NCI-H526 (cell line): ENCODE measurements around the gene PATJ.
"Not testable (repeated sequence)": the region's sequence is repeated elsewhere in the genome, so short reads cannot be mapped to it uniquely, and the experiment has no call there.

Experiments used
- DNase-seq, 2 experiments: peaks; one replicate each; lab custom pipeline; 2025; lab: John Stamatoyannopoulos, UW

PATJ gene

GRCh38 chr1:61743716-61744580 is 1.7 kb downstream of the PATJ start:
- no peak for DNase-seq

DNA sequence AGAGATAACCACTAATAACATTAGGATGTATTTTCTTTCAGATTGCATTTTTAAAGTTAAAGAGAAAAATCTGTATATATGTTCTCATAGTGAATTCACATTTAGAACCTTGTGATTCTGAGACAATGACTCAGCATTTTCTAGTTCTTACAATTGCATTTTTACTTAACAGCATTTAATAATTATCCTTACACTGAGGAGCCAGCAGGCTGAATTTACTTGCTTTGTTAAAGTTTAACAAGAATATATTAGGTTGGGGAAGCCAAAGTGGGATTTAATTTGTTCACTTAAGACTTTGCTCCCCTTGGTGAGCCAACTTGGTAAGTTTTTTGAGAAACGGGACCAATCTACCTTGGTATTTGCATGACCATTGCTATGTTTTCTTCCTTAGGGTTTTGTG is 4.5 kb downstream of the PATJ start:
- DNase-seq: no peak

DNA sequence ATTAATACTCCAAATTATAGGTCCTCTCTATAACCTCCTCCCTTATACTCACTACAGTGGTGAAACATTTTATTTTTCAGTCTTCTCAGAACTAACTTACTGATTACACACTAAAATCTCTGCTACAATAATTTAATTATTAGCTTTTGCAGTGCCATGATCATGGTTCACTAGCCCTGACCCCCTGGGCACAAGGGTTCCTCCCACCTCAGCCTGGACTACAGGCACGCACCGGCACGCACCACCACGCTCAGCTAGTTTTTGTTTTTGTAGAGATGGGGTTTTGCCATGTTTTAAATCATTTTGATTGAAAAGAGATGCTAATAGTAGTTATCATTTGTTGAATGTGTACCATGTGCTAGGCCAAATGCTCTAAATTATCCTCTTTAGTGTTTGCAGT is 6.3 kb downstream of the PATJ start:
- no peak for DNase-seq

DNA sequence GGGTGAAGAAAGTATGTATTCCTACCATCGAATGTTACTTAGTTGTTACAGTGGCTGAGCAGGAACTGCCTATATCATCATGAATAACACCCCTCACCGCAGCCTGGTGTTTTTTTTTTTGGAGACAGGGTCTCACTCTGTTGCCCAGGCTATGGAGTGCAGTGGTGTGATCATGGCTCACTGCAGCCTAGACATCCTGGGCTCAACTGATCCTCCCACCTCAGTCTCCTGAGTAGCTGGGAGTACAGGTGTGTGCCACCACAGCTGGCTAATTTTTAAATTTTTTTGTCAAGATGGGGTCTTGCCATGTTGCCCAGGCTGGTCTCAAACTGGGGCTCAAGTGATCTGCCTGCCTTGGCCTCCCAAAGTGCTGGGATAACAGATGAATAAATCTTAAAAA is 7.3 kb downstream of the PATJ start:
- no peak for DNase-seq

DNA sequence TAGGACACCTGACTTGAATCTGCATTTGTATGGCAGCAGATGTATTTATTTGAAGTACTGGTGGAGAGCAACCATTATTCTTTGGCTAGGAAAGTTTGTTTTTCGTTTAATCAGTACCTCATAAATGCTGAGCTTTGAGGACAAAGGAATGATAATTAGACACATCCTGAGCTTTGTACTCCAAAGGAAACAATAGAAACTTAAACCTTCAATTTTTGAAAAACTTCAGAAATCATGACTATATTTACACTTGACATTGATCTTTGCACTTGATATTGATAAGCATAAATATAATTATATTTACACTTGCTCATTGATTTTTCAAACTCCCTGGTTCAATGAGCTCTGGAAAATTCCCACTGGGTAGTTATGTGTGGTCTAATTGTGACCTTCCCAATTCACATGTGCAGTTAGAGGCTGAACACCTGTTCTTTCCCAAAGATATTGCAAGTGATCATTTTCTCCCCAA is 10.7 kb downstream of the PATJ start:
- no peak for DNase-seq

DNA sequence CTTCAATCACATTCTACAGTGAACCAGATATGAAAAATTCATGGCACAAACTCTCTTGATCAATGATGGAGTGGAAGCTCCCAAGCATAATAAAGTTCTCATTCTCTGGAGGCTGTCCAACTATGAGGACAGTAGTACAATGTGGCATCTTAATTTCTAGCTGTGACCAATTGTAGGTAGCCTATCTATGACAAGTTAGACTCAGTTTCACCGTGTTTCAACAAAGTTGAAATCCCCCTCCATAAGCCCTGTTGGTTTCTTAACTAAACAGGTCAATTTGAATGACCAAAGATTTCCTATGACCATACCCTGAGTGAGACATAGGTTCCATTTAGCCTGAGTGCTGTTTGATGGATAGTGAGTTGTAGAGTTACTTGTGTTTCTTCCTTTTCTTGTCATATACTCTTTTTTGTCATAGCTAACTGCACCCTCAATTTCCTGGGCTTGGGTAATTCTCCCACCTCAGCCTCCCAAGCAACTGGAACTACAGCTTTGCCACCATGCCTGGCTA is 11.8 kb downstream of the PATJ start:
- no peak for DNase-seq

- DNase-seq: no peak
These were observed 12.3 kb downstream of the PATJ start for GRCh38 chr1:61754545-61754944.

DNA sequence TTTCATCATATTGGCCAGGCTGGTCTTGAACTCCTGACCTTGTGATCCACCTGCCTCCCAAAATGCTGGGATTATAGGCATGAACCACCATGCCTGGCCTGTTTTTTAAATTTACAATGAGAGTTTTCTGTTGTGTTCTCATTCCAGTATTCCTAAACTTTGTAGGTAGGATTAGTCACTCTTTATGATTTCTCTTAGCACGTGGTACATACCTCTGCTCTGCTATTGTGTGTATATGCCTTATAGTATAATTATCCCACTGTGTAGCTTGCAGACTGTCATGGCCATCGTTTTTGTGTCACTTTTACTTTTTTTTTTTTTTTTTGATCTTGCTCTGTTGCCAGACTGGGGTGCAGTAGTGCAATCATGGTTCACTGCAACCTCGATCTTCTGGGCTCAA is 14.5 kb downstream of the PATJ start:
- DNase-seq: no peak

- no peak for DNase-seq
These were observed 15.7 kb downstream of the PATJ start for GRCh38 chr1:61757950-61758349.

DNA sequence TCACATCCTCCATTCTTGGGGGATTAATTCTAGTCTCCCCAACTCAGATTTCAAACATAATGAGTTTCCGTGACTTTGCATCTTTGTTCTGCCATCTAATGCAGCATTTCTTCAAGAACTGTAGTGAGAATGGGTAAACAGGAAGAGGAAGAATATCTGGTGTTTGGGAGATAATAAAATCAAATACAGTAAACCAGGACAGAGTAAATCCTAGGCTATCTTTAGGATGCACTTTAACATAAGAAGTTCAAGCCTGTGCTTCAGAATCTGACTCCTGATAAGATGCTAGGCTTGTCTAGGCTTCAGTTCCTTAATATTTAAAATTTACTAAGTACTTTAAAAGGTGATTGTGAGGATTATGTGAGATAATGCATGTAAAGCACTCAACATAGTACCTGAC is 27.9 kb downstream of the PATJ start:
- no peak for DNase-seq

DNA sequence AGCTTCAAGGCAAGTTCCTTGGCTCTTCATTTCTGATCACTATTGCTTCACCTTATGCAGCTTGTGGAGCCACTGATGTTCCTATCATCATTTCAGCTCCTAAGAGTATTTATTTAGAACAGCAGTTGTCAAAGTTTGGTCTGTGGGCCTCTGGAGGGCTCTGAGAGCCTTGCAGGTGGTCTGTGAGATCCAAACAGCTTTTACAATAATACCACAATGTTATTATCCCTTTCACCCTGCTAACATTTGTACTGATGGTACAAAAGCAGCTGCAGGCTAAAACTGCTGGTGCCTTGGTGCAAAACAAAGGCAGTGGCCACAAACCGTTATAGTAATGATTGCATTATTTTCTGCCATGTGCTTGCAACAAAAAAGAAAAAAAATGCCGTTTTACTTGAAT is 33.8 kb downstream of the PATJ start:
- no peak for DNase-seq

GRCh38 chr1:61779231-61779630 is 37.0 kb downstream of the PATJ start:
- no peak for DNase-seq

- no peak for DNase-seq
These were observed 38.9 kb downstream of the PATJ start for GRCh38 chr1:61781151-61781550.

DNA sequence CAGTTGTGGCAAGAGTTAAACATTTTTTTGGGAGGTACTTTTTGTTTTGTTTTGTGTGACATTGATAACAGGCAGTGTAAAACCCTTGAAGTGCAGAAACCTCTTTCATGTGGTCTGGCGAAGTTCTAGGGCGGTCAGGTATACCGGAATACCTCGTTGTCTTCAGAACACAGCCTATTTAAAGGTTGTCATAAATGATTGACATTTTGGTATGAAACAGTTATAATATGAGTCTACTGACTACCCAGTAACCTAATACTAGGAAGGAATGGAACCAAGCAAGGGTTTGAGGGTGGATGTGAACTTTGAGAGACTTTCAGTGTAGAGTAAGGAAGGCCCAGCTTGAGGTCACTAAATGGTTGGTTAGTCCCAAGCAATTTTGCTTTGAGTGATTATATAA is 40.5 kb downstream of the PATJ start:
- DNase-seq: no peak

- DNase-seq: no peak
These were observed 42.4 kb downstream of the PATJ start for GRCh38 chr1:61784726-61785125.

GRCh38 chr1:61790837-61791236 is 48.6 kb downstream of the PATJ start:
- DNase-seq: no peak

DNA sequence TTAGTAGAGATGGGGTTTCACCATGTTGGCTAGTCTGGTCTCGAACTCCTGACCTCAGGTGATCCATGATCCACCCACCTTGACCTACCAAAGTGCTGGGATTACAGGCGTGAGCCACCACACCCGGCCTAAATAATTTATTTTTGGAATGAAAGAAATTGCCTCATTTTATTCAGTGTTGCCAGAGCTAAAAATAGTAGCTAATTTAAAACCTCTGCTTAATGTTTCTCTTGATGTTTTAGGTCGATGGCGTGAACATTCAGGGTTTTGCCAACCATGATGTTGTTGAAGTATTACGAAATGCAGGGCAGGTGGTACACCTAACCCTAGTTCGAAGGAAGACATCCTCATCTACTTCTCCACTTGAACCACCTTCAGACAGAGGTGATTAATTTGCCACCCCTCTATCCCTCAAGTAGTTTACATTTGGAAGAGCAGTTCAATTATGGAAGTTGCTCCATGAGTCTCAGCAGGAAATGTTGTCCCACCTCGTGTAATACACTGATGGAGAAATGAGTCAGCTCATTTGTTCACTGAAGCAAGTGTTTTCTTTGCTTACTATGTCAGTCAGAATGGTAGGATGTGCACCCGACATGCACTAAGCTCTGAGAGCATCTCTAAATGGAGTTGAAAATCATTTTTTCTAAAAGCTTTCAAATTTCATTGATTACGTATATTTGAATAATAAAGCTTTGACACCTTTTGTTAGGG is 54.9 kb downstream of the PATJ start:
- no peak for DNase-seq

DNA sequence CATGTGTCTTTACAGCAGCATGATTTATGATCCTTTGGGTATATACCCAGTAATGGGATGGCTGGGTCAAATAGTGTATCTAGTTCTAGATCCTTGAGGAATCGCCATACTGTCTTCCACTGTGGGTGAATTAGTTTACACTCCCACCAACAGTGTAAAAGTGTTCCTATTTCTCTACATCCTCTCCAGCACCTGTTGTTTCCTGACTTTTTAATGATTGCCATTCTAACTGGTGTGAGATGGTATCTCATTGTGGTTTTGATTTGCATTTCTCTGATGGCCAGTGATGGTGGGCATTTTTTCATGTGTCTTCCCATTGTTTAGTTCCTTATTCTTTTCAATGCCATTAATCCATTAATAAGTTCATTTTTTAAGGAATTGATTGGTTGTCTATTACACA is 58.8 kb downstream of the PATJ start:
- DNase-seq: not testable (repeated sequence)

- DNase-seq: no peak
These were observed 65.4 kb downstream of the PATJ start for GRCh38 chr1:61807606-61808140.

- DNase-seq: no peak
These were observed 66.0 kb downstream of the PATJ start for GRCh38 chr1:61808321-61808720.

- no peak for DNase-seq
These were observed 66.7 kb downstream of the PATJ start for GRCh38 chr1:61808968-61809367.

- no peak for DNase-seq
These were observed 70.6 kb downstream of the PATJ start for GRCh38 chr1:61812916-61813315.

DNA sequence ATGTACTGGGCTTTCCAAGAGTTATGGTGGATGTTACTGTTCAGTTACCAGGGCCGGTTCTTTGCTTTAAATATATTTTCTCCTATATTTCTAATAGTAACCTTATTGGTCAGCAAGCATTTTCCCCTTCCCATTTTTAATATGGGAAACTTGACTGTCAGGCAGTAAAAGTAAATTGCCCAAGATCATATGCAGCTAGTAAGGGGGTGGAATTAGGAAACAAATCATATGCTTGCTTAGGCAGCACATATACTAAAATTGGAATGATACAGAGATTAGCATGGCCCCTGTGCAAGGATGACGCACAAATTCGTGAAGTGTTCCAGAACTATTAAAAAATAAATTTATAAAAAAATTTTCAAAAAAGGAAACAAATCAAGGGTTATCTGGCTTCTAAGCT is 73.9 kb downstream of the PATJ start:
- no peak for DNase-seq
